Activated naive CD8-positive, alpha-beta T cell treated with anti-CD3 and anti-CD28 coated beads for 36 hours (primary cell): ENCODE data around the gene RGS2. TPM values are rescaled to one million over a fixed set of nuclear protein-coding genes. Genes with fewer than 3 reads are reported as not detected.

Experiments
- DNase-seq: peaks from one replicate; pipeline ENCODE4 v3.0.0; 2021
- H3K27ac Mint-ChIP-seq: one replicate; pipeline ENCODE4 v1.8.0; 2022; ENCODE audit warnings: mild to moderate bottlenecking, moderate library complexity, mixed read lengths
- H3K27me3 Mint-ChIP-seq: one replicate; pipeline ENCODE4 v1.8.0; 2022; ENCODE audit warnings: mild to moderate bottlenecking, mixed read lengths
- H3K36me3 Mint-ChIP-seq: one replicate; pipeline ENCODE4 v1.8.0; 2021; ENCODE audit warnings: mild to moderate bottlenecking, mixed read lengths
- H3K4me1 Mint-ChIP-seq: one replicate; pipeline ENCODE4 v1.8.0; 2021; ENCODE audit warnings: mixed read lengths
- H3K4me3 Mint-ChIP-seq: one replicate; pipeline ENCODE4 v1.8.0; 2022; ENCODE audit warnings: mild to moderate bottlenecking, moderate library complexity, mixed read lengths
- H3K9me3 Mint-ChIP-seq: one replicate; pipeline ENCODE4 v1.8.0; 2022; ENCODE audit warnings: mixed read lengths
- total RNA-seq, 2 experiments: library from RNA; stranded (reverse); gene quantifications; one replicate each; pipeline ENCODE4 v1.2.3, GENCODE V29; 2021

Gene RGS2
- total RNA-seq, 2 experiments from 2014 or later, result 5.1 to 6.1 TPM

DNA sequence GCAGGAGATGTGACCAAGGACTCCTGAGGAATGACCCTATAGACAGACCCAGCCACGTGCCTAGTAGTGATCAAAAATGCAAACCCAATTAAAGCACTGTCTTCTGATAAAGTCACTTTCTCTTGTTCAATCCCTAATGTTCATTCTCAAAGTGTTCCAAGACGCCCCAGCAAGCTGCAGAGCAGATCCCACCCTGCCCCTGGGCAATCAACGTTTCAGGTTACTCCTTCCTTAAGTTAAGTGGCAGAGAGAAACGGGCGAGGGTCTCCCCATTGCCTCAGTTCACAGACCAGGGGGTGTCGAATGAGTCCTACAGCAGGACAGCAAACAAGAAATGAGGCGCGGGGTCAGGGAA lies 699 bp upstream of the RGS2 start:
- Mint-ChIP-seq H3K9me3 (no peaks in the 10 kb centered on the region), H3K4me3 (peak overlapping the region; percentile 97), H3K27ac (peak overlapping the region; percentile 79), H3K36me3 (peaks cover 7% of the 10 kb centered on the region), H3K4me1 (peaks cover 28% of the 10 kb centered on the region), H3K27me3 (no peaks in the 10 kb centered on the region)
- no peak for DNase-seq

DNA sequence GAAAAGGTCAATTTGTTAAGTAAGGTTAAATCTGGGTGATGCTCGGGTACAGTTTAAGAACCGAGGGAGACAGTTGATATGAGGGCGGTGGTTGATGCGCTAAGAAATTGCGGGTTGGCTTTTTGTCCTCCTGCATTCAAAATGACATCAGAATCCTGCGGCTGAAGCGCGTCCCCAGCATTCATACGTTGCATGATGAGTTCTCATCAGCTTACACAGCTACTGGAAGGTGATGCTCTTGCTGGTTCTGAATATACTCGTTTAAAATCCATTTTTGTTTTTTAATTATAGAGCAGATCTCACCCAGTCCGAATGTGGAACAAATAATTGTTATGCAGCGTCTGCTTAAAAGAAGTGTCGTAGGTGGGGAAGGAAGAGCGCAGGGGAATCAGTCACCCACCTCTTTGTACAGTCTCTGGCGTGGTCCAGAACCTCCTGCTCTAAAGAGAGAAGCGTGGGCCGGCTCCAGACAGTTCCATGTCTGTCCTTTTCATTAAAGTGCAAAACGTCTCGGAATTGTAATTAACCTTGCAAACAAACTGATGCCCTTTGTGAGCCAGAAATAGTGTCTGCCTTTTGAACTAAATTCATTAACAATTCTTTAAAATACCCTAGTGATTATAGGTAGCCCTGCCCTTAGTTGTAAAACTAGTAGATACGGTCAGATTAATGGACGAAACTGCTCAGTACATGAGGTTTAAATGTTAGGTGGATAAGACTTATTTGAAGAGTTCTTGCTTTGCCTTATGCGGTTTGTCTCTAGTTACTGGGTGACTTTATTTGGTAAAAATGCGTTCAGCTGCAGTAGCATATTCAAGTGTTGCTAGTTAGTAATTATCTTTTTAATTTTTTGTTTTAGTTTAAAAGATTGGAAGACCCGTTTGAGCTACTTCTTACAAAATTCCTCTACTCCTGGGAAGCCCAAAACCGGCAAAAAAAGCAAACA lies 741 bp downstream of the RGS2 start:
- no peaks in the 10 kb centered on the region for H3K9me3 Mint-ChIP-seq
- H3K4me1 Mint-ChIP-seq, result peaks cover 28% of the 10 kb centered on the region
- peak overlapping the region; percentile 95 for H3K27ac Mint-ChIP-seq

DNA sequence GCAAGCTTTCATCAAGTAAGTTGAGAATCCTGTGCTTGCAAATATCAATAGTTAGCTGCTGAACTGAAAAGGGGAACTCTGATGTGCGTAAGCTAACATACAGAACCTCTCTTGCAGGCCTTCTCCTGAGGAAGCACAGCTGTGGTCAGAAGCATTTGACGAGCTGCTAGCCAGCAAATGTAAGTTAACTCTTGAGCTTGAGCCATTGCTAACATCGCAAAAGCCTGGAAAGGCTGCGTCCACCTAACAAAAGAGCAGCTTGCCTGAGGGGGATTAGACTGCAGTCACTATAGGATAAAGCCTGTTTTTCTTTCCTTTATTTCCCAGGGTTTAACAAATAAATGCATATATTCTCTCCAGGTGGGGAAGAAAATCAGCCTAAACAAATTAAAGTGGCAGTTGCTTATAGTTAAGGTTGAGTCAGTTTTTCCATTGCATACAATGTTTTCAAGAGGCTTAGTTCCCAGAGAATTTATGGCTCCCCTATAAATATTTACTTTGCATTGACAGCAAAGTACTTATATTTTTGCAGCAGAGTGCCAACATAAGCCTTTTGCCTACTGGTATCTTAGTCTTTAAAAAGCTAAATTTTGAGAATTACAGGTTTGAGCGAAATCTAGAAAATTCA lies 1.5 kb downstream of the RGS2 start:
- Mint-ChIP-seq H3K27me3 (no peaks in the 10 kb centered on the region), H3K9me3 (no peaks in the 10 kb centered on the region), H3K4me3 (peak overlapping the region; percentile 25), H3K4me1 (peaks cover 28% of the 10 kb centered on the region), H3K27ac (no peak overlapping the region), H3K36me3 (peaks cover 7% of the 10 kb centered on the region)
- no peak for DNase-seq

More for the DNA sequence above, 741 bp downstream of the RGS2 start:
- peak; percentile 42 for DNase-seq
- H3K4me3 Mint-ChIP-seq, result peak overlapping the region; percentile 97
- peaks cover 7% of the 10 kb centered on the region for H3K36me3 Mint-ChIP-seq
- no peaks in the 10 kb centered on the region for H3K27me3 Mint-ChIP-seq

DNA sequence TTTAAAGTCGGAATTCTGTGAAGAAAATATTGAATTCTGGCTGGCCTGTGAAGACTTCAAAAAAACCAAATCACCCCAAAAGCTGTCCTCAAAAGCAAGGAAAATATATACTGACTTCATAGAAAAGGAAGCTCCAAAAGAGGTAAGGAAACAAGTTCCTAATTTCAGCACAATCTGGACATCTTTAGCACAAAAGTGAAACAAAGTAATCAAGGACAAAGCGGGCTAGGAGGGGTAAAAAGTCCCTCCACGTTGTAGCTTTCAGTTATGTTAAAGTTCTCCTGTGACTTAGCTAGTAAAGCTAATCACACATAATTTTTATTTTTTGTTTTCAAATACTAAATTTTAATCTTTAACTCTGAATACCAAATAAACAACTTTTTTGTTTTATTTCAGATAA lies 2.2 kb downstream of the RGS2 start:
- Mint-ChIP-seq H3K36me3 (peaks cover 7% of the 10 kb centered on the region), H3K27me3 (no peaks in the 10 kb centered on the region), H3K4me1 (peaks cover 26% of the 10 kb centered on the region), H3K4me3 (no peak overlapping the region), H3K9me3 (no peaks in the 10 kb centered on the region), H3K27ac (no peak overlapping the region)
- no peak for DNase-seq

DNA sequence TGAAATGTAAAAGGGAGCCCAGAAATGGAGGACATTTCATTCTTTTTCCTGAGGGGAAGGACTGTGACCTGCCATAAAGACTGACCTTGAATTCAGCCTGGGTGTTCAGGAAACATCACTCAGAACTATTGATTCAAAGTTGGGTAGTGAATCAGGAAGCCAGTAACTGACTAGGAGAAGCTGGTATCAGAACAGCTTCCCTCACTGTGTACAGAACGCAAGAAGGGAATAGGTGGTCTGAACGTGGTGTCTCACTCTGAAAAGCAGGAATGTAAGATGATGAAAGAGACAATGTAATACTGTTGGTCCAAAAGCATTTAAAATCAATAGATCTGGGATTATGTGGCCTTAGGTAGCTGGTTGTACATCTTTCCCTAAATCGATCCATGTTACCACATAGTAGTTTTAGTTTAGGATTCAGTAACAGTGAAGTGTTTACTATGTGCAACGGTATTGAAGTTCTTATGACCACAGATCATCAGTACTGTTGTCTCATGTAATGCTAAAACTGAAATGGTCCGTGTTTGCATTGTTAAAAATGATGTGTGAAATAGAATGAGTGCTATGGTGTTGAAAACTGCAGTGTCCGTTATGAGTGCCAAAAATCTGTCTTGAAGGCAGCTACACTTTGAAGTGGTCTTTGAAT lies 2.9 kb downstream of the RGS2 start:
- no peak overlapping the region for H3K4me3 Mint-ChIP-seq
- peaks cover 25% of the 10 kb centered on the region for H3K4me1 Mint-ChIP-seq
- H3K27ac Mint-ChIP-seq, result no peak overlapping the region
- no peaks in the 10 kb centered on the region for H3K9me3 Mint-ChIP-seq
- no peak for DNase-seq
- no peaks in the 10 kb centered on the region for H3K27me3 Mint-ChIP-seq
- peaks cover 7% of the 10 kb centered on the region for H3K36me3 Mint-ChIP-seq

DNA sequence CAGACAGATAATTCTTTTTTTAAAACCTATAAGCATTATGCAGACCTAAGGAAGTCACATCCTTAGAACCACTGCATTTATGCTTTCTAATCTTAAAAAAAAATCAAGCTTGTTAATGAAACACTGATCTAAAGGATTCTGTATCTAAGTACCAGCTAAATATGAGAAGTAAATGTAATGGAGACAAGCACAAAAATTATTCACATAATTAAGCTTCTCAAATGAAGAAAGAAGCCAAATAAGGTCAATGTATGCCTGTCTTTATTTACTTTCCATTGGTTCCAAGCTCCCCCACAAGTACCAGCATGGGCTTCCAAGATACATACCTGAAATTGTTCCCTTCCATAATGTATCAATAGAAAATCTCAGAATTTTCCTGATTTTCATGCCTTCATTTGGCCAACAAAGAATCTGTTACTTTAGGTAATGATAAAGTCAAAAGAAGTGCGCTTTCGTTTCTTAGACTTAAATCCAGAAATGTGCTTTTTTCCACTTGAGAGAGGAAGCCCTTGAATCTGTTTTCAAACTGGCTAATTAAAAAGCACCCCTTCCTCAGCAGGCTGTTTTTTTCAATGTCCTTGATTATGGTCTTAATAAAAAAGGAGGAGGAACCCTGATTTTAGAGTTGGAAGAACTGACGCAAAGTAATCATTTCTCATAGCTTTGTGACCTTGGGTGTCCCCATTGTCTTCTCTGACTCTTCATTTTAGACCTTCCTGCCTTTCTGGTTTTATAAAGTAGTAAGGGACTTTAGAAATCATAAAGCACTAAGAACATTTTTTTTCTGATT lies 3.8 kb downstream of the RGS2 start:
- Mint-ChIP-seq H3K36me3 (peaks cover 7% of the 10 kb centered on the region), H3K27me3 (no peaks in the 10 kb centered on the region), H3K27ac (no peak overlapping the region), H3K4me3 (no peak overlapping the region), H3K4me1 (peaks cover 16% of the 10 kb centered on the region), H3K9me3 (no peaks in the 10 kb centered on the region)
- DNase-seq, result no peak

DNA sequence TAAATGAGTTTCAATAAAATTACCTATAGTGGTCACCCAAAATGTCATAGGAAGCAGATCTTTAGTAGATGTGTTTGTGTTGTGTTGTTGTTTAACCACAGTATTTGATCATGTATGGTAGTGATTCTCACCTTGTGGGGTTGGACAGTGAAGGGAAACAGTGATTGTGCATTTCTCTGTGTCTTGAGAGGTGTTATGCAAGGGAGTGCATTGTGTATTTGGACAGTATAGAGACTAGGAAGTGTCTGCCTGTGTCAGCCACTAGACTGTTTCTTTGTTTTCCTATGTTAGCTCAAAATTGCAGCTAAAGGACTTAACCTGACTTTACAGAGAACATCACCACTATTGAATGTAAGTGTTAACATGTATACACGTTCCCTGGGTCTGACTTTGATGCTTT lies 6.0 kb downstream of the RGS2 start:
- Mint-ChIP-seq H3K27me3 (no peaks in the 10 kb centered on the region), H3K36me3 (peaks cover 2% of the 10 kb centered on the region), H3K4me3 (no peak overlapping the region), H3K4me1 (peaks cover 4% of the 10 kb centered on the region), H3K9me3 (no peaks in the 10 kb centered on the region), H3K27ac (no peak overlapping the region)
- DNase-seq, result no peak

DNA sequence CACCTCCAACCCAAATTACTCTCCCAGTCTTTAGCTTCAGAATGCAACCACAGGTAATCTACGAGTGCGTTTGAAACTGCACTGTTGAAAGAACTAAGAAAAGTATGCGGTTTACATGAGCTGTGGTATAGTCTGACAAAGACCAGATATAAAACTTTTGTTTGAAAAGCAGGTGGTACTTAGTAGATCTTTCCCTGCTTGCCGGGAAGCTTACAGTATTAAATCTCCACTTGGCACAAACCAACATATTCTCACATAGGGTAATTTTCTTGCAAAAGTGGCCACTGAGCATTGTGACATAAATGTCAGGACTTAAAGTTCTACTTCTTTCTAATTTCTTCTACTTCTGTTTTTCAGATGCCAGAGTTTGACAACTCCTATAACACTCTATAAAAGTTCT lies 8.4 kb downstream of the RGS2 start:
- no peak overlapping the region for H3K27ac Mint-ChIP-seq
- no peaks in the 10 kb centered on the region for H3K4me1 Mint-ChIP-seq
- no peak overlapping the region for H3K4me3 Mint-ChIP-seq
- no peaks in the 10 kb centered on the region for H3K36me3 Mint-ChIP-seq
- no peak for DNase-seq
- H3K27me3 Mint-ChIP-seq, result no peaks in the 10 kb centered on the region
- no peaks in the 10 kb centered on the region for H3K9me3 Mint-ChIP-seq

DNA sequence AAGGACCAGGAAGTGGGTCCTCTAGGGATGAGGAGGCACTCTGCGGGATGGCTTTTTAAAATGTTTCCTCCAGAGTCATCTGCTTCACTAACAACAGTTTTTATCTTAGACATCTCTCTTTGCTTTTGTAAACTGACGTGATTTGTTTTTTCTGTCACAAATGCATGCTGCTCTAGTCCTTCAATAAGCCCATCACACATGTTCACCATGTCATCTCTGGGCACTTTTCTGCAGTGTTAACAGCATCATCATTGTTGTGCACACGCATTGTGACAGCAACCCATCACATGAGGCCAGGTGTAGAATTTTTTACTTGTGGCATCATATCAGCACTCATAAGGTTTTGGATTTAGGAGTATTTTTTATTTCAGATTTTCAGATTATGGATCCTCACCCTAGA lies 12.5 kb downstream of the RGS2 start:
- H3K27me3 Mint-ChIP-seq, result peaks cover 5% of the 10 kb centered on the region
- H3K27ac Mint-ChIP-seq, result no peak overlapping the region
- H3K4me1 Mint-ChIP-seq, result no peaks in the 10 kb centered on the region
- no peak for DNase-seq
- no peak overlapping the region for H3K4me3 Mint-ChIP-seq
- H3K36me3 Mint-ChIP-seq, result peaks cover 1% of the 10 kb centered on the region
- no peaks in the 10 kb centered on the region for H3K9me3 Mint-ChIP-seq

DNA sequence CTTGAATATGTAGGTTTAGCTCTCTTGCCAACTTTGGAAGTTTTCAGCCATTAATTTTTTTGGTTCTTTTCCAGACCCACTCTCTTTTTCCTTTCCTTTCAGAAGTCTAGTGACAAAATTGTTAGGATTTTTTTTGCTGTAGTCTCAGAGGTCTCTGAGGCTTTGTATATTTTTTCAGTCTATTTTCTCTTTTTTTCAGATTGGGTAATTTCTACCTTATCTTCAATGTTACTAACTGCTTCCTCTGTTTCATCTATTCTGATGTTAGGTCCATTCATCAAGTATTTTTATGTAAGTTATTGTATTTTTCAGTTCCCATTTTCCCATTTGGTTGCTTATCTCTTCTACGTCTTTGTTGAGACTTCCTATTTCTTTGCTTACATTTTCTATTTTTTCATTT lies 15.7 kb downstream of the RGS2 start:
- Mint-ChIP-seq H3K36me3 (peaks cover 1% of the 10 kb centered on the region), H3K4me3 (no peak overlapping the region), H3K27me3 (peaks cover 5% of the 10 kb centered on the region), H3K9me3 (no peaks in the 10 kb centered on the region), H3K4me1 (peaks cover 5% of the 10 kb centered on the region), H3K27ac (peak overlapping the region; percentile 31)
- DNase-seq, result no peak

DNA sequence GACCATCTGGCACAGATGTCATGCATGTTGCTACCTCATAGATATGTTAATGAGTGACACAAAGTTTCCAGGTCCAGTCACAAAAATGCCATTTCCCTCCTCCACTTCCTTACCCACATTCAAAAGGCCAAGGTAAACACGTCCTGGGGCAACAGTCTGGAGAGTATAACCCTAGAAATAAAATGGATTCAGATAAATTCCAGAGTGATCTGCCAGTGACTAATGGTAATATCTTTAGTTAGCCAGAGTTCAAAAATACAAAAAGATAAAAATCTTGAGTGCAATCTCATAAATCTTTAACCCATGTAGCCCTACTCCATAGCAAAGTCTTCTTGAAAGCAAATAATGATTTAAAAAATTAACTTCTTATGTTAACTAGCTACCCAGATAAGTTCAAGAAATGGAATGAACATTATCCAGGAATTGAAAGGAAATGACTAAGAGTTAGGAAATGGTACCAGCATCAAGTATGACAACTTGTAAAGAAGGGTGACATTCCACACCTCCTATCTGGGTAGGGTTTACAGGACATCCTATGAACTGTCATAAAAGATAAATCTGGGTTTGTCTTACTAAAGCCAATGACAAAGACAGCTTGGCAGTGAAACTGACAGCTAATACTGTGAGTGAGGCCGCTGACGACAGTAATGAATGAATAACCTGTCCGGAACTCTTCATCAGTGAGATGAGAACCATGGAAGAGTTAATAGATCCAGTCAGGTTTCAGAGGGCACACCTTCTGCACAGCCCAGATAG lies 18.1 kb downstream of the RGS2 start:
- Mint-ChIP-seq H3K4me3 (no peak overlapping the region), H3K4me1 (peaks cover 5% of the 10 kb centered on the region), H3K36me3 (peaks cover 1% of the 10 kb centered on the region), H3K27ac (no peak overlapping the region), H3K27me3 (peaks cover 5% of the 10 kb centered on the region), H3K9me3 (no peaks in the 10 kb centered on the region)
- no peak for DNase-seq

DNA sequence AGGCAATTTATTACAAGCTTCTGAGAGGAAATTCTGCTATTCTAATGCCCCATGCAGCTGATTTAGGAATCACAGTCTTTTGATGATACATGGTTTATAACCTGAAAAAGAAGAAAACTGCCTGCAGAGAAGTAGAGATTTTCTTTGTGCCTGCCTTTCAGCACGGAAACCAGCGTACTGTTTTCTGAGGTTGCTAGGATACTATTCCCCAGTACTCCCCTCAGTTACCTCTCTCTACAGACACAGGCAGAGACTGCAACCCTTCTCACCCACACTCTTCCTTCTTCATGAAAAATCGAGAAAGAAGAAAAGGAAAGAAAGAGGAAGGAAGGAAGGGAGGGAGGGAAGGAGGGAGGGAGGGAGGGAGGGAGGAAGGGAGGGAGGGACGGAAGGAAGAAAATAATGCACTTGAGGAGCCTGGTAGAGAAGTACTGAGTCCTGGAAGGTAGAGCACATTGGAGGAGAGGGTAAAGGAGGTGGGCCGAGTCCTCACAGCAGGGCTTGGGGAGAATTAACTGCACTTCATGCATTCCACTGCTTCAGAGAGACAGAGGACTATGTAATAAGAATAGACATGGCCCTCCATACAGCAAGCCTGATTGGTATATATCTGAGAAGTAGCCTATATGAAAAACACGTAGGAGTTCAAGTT lies 21.9 kb downstream of the RGS2 start:
- Mint-ChIP-seq H3K36me3 (no peaks in the 10 kb centered on the region), H3K4me1 (peaks cover 5% of the 10 kb centered on the region), H3K9me3 (no peaks in the 10 kb centered on the region), H3K4me3 (no peak overlapping the region), H3K27me3 (no peaks in the 10 kb centered on the region), H3K27ac (no peak overlapping the region)
- no peak for DNase-seq

DNA sequence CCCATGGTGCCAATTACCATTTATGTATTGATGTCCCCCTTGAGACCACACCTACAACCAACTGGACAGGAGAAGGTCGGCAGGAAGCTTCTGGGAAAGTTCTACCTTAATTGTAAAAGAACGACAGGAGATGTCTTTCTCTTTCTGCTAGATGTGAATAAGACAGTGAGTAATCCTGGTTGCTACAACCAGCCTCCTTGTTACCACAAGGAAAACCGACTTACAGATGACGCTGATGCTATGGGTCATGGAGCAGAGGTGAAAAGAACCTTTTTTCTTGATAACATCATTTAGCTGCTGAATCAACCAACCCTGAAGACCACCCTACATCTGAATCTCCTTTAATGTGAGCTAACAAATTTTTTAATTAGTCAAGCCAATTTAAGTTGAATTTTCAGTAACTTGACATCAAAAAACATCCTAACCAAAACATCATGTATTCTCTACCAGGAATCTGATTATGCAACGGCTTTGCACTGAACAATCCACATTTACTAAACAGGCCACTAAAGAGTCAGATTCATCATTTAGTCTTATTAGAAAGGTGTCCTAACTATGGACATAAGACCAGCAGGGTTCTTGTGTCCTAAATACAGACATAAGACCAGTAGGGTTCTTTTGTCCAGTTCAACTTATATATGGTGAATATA lies 23.0 kb downstream of the RGS2 start:
- no peaks in the 10 kb centered on the region for H3K27me3 Mint-ChIP-seq
- peaks cover 2% of the 10 kb centered on the region for H3K4me1 Mint-ChIP-seq
- no peak overlapping the region for H3K27ac Mint-ChIP-seq
- no peaks in the 10 kb centered on the region for H3K9me3 Mint-ChIP-seq
- no peak overlapping the region for H3K4me3 Mint-ChIP-seq
- no peaks in the 10 kb centered on the region for H3K36me3 Mint-ChIP-seq
- no peak for DNase-seq
